ENCODE data around the gene ZSCAN18.

The ZSCAN18 gene

DNA sequence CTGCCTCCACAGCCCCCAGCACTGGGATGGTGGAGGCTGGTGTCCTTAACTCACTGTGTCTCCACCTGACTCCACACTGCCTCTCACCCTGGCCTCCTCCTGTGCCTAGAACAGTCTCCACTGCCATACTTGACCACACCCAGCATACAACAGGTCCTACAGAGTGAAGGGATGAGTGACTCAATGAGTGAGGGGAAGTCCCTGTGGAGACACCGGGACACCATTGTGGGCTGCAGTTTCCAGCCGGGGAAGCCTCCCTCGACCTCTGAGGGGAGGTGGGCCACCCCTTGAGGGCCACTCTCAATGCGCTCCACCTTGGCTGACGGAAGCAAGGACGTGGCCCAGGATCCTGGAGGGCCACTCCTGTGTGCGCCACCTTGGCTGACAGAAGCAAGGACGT is 41.8 kb downstream of the ZSCAN18 start:
- H3K4me3 ChIP-seq (ENCODE audit: low read depth, low read length), result no peak overlapping the region
- in situ Hi-C loops (cut with HindIII; ENCODE audit: low sequenced_read_pairs), result no loop called here
- TF ChIP-seq, protein P1, sequence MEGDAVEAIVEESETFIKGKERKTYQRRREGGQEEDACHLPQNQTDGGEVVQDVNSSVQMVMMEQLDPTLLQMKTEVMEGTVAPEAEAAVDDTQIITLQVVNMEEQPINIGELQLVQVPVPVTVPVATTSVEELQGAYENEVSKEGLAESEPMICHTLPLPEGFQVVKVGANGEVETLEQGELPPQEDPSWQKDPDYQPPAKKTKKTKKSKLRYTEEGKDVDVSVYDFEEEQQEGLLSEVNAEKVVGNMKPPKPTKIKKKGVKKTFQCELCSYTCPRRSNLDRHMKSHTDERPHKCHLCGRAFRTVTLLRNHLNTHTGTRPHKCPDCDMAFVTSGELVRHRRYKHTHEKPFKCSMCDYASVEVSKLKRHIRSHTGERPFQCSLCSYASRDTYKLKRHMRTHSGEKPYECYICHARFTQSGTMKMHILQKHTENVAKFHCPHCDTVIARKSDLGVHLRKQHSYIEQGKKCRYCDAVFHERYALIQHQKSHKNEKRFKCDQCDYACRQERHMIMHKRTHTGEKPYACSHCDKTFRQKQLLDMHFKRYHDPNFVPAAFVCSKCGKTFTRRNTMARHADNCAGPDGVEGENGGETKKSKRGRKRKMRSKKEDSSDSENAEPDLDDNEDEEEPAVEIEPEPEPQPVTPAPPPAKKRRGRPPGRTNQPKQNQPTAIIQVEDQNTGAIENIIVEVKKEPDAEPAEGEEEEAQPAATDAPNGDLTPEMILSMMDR (IDR thresholded peaks at IDR 0.05; ENCODE audit: low read depth, low read length, missing control alignments), result no peak
- DNase-seq (ENCODE audit: low read depth), result no peak

GRCh38 chr19:58054901-58055874 is 42.8 kb downstream of the ZSCAN18 start:
- H3K4me3 ChIP-seq (ENCODE audit: low read depth, low read length), result peak overlapping the region; percentile 10
- TF ChIP-seq, protein P1 (IDR thresholded peaks at IDR 0.05; ENCODE audit: low read depth, low read length, missing control alignments), result no peak
- in situ Hi-C loops (cut with HindIII; ENCODE audit: low sequenced_read_pairs), result no loop called here
- DNase-seq (ENCODE audit: low read depth), result no peak

DNA sequence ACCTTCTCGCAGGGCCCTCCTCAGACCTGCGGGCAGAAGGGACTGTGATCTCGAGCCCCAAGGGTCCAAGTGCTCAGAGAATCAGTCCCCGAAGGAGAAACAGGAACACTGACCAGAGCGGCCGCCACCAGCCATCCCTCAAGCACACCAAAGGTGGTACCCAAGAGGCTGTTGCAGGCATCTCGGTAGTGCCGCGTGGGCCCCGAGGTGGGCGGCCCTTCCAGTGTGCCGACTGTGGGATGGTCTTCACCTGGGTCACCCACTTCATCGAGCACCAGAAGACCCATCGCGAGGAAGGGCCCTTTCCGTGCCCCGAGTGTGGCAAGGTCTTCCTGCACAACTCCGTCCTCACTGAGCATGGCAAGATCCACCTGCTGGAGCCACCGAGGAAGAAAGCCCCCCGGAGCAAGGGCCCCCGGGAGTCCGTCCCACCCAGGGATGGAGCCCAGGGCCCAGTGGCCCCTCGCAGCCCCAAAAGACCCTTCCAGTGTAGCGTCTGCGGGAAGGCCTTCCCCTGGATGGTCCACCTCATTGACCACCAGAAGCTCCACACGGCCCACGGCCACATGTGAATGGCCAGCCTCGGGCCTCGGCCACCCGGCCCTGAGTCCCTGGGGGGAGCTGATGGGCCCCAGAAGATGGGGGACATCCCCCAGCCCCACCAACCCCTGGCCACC is 44.4 kb downstream of the ZSCAN18 start:
- H3K4me3 ChIP-seq (ENCODE audit: low read depth, low read length), result no peak overlapping the region
- in situ Hi-C loops (cut with HindIII; ENCODE audit: low sequenced_read_pairs), result no loop called here
- TF ChIP-seq, protein P1 (IDR thresholded peaks at IDR 0.05; ENCODE audit: low read depth, low read length, missing control alignments), result no peak
- DNase-seq (ENCODE audit: low read depth), result no peak

GRCh38 chr19:58052256-58052655 is 45.8 kb downstream of the ZSCAN18 start:
- DNase-seq (ENCODE audit: low read depth), result no peak
- in situ Hi-C loops (cut with HindIII; ENCODE audit: low sequenced_read_pairs), result no loop called here
- no peak overlapping the region for H3K4me3 ChIP-seq (ENCODE audit: low read depth, low read length)
- TF ChIP-seq, protein P1 (IDR thresholded peaks at IDR 0.05; ENCODE audit: low read depth, low read length, missing control alignments), result no peak

- in situ Hi-C loops (cut with HindIII; ENCODE audit: low sequenced_read_pairs), result no loop called here
These were observed 50.4 kb downstream of the ZSCAN18 start for GRCh38 chr19:58047672-58048071.

DNA sequence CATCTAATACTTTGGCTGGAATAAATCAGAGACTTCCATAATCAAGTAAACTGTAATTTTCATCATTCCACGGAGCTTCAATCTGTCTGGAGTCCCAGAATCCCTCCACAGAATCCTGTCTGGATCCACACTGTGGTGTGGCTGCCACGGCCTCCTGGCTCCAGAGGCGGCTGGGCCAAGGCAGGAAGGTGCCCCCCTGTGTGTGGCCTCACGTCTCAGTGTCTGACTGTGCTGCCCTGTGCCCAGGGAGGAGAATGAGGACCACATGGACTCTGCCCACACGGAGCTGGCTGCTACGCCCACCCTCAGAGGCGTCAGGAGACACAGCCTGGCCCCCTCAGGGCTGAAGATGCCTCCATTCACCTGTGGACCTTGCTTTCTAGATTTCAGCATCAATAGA is 51.2 kb downstream of the ZSCAN18 start:
- H3K4me3 ChIP-seq (ENCODE audit: low read depth, low read length), result no peak overlapping the region
- DNase-seq (ENCODE audit: low read depth), result no peak
- in situ Hi-C loops (cut with HindIII; ENCODE audit: low sequenced_read_pairs), result no loop called here
- TF ChIP-seq, protein P1 (IDR thresholded peaks at IDR 0.05; ENCODE audit: low read depth, low read length, missing control alignments), result no peak

More at GRCh38 chr19:58047672-58048071, 50.4 kb downstream of the ZSCAN18 start:
- no peak overlapping the region for H3K4me3 ChIP-seq (ENCODE audit: low read depth, low read length)
- TF ChIP-seq, protein P1 (IDR thresholded peaks at IDR 0.05; ENCODE audit: low read depth, low read length, missing control alignments), result no peak
- DNase-seq (ENCODE audit: low read depth), result no peak

Measured in astrocyte of the cerebellum (primary cell).